HepG2 (cell line): ENCODE data around the gene TEX29. TPM values are rescaled to one million over a fixed set of nuclear protein-coding genes. Genes with fewer than 3 reads are reported as not detected.

Source experiments
- ATAC-seq: fragments of 200-7000 bp; cut with Tn5 transposase; 3 replicates; pipeline ENCODE4 v1.9.1; 2020; ENCODE audit warnings: mild to moderate bottlenecking, moderate library complexity
- BruUV-seq: library from RNA; stranded (reverse); fragments of 400-500 nt; replicated peaks from 2 replicates; lab custom pipeline; 2021; lab: Mats Ljungman, UMichigan
- CTCF ChIA-PET: fragments of 300-600 bp; formaldehyde crosslinking; extraction: SDS; loops from one replicate; lab custom pipeline; 2021; ENCODE audit warnings: low total read pairs, inconsistent platforms, low intra/inter-chr PET ratio; lab: Yijun Ruan, JAX
- POLR2A ChIA-PET: fragments of 350-600 bp; sonication (Branson Sonifier 250); formaldehyde crosslinking; loops from one replicate; lab custom pipeline; 2020; ENCODE audit warnings: antibody characterized with exemption, inconsistent platforms; lab: Yijun Ruan, JAX
- DNase-seq: peaks from one replicate; pipeline ENCODE4 v3.0.0-alpha.2; 2015; ENCODE audit warnings: low spot score
- FAIRE-seq: peaks from 3 replicates; lab custom pipeline; 2011; peaks lifted over from hg19 to GRCh38; lab: Jason Lieb, UNC
- H2AFZ ChIP-seq: one replicate; pipeline ENCODE4 v1.6.1; 2011; ENCODE audit warnings: low read length, inconsistent platforms
- H3K27ac ChIP-seq: fragments of 300-600 bp; 3 replicates; pipeline ENCODE4 v1.8.0; 2011; ENCODE audit warnings: mixed run types, mild to moderate bottlenecking, mixed read lengths, low read length, inconsistent platforms; ENCODE audit not compliant: insufficient read depth; ENCODE audit errors: extremely low read length
- H3K27me3 ChIP-seq, 2 experiments: fragments of 200-600 bp in 1 of 2; 2 replicates in 1 of 2; 3 replicates in 1 of 2; pipeline versions ENCODE4 v1.6.0 to v1.8.0; 2011; ENCODE audit warnings: low read length in 2 of 2, mild to moderate bottlenecking in 2 of 2, moderate library complexity in 2 of 2, inconsistent platforms in 1 of 2; ENCODE audit not compliant: insufficient read depth in 2 of 2, control insufficient read depth in 1 of 2
- H3K36me3 ChIP-seq, 2 experiments: fragments of 200-600 bp in 1 of 2; replicated peaks in 1 of 2; 2 replicates in 1 of 2; 3 replicates in 1 of 2; pipeline versions ENCODE4 v1.5.1 to v1.8.0; 2011; ENCODE audit warnings: low read length in 2 of 2, inconsistent platforms in 1 of 2; ENCODE audit not compliant: insufficient read depth in 2 of 2, control insufficient read depth in 1 of 2
- H3K4me1 ChIP-seq: 2 replicates; pipeline ENCODE4 v1.5.1; 2012; ENCODE audit warnings: low read length, inconsistent platforms; ENCODE audit not compliant: insufficient read depth
- H3K4me2 ChIP-seq: 2 replicates; pipeline ENCODE4 v1.6.0; 2011; ENCODE audit warnings: low read depth, low read length, inconsistent platforms
- H3K4me3 ChIP-seq, 3 experiments: fragments of 200-600 bp in 1 of 3; sonication (generic), shearing (Covaris generic) in 1 of 3; replicated peaks in 1 of 3; 2 replicates each; pipeline ENCODE4 v1.5.1; 2011 to 2016; ENCODE audit warnings: low read length in 3 of 3, inconsistent platforms in 2 of 3, low read depth in 2 of 3, mild to moderate bottlenecking in 2 of 3, control low read depth in 1 of 3, mixed read lengths in 1 of 3; ENCODE audit not compliant: insufficient read depth in 1 of 3
- H3K79me2 ChIP-seq: one replicate; pipeline ENCODE4 v1.6.1; 2011; ENCODE audit warnings: low read length, inconsistent platforms; ENCODE audit not compliant: insufficient read depth
- H3K9ac ChIP-seq: 2 replicates; pipeline ENCODE4 v1.6.0; 2011; ENCODE audit warnings: mild to moderate bottlenecking, low read depth, low read length, inconsistent platforms; ENCODE audit not compliant: insufficient read depth
- H3K9me3 ChIP-seq: 2 replicates; pipeline ENCODE4 v1.5.1; 2012; ENCODE audit warnings: mild to moderate bottlenecking, low read length
- H4K20me1 ChIP-seq: 2 replicates; pipeline ENCODE4 v1.6.0; 2011; ENCODE audit warnings: inconsistent platforms, mild to moderate bottlenecking, low read length, moderate library complexity; ENCODE audit not compliant: insufficient read depth
- CBFB ChIP-seq: sonication (generic); formaldehyde crosslinking; IDR thresholded peaks from 2 replicates; pipeline ENCODE4 v1.4.0; 2020; ENCODE audit warnings: missing genetic modification reagents
- ELF1 ChIP-seq: sonication (generic); formaldehyde crosslinking; IDR thresholded peaks from 2 replicates; pipeline ENCODE4 v1.4.0; 2020; ENCODE audit warnings: missing genetic modification reagents
- ELF4 ChIP-seq: sonication (generic); formaldehyde crosslinking; IDR thresholded peaks from 2 replicates; pipeline ENCODE4 v1.5.0; 2020; ENCODE audit warnings: missing genetic modification reagents, mild to moderate bottlenecking, moderate library complexity, borderline replicate concordance
- ERF ChIP-seq: IDR thresholded peaks from 2 replicates; pipeline ENCODE4 v1.6.1; 2018; ENCODE audit warnings: missing biosample characterization, missing genetic modification reagents
- FUBP1 ChIP-seq: sonication (generic); formaldehyde crosslinking; IDR thresholded peaks from 2 replicates; pipeline ENCODE4 v1.5.1; 2020; ENCODE audit warnings: missing genetic modification reagents, mild to moderate bottlenecking, borderline replicate concordance
- NRL ChIP-seq: sonication (generic); formaldehyde crosslinking; IDR thresholded peaks from 2 replicates; pipeline ENCODE4 v1.5.0; 2020; ENCODE audit warnings: missing genetic modification reagents, mild to moderate bottlenecking, moderate library complexity, borderline replicate concordance
- REPIN1 ChIP-seq: sonication (generic); formaldehyde crosslinking; IDR thresholded peaks from 2 replicates; pipeline ENCODE4 v1.8.0; 2022; ENCODE audit warnings: missing genetic modification reagents, low read depth, mild to moderate bottlenecking, borderline replicate concordance
- RERE ChIP-seq: IDR thresholded peaks from 2 replicates; pipeline ENCODE4 v1.6.1; 2016; ENCODE audit warnings: low read depth, missing genetic modification reagents, missing compliant biosample characterization
- ZNF30 ChIP-seq: sonication (generic); formaldehyde crosslinking; IDR thresholded peaks from 2 replicates; pipeline ENCODE4 v1.5.0; 2020; ENCODE audit warnings: mild to moderate bottlenecking, missing genetic modification reagents
- ZNF484 ChIP-seq: sonication (generic); formaldehyde crosslinking; IDR thresholded peaks from 2 replicates; pipeline ENCODE4 v1.5.1; 2020; ENCODE audit warnings: mild to moderate bottlenecking, low read depth, missing genetic modification reagents, borderline replicate concordance
- ZNF512B ChIP-seq: sonication (generic); formaldehyde crosslinking; IDR thresholded peaks from 2 replicates; pipeline ENCODE4 v1.5.1; 2020; ENCODE audit warnings: missing genetic modification reagents, mild to moderate bottlenecking, borderline replicate concordance
- ZNF614 ChIP-seq: IDR thresholded peaks from 2 replicates; pipeline ENCODE4 v1.6.1; 2018; ENCODE audit warnings: missing biosample characterization, missing genetic modification reagents, inconsistent platforms, borderline replicate concordance
- ZSCAN5A ChIP-seq: sonication (generic); formaldehyde crosslinking; IDR thresholded peaks from 2 replicates; pipeline ENCODE4 v1.8.0; 2022; ENCODE audit warnings: mild to moderate bottlenecking, missing genetic modification reagents, borderline replicate concordance
- whole genome bisulfite sequencing: methylation state at CpG from one replicate; pipeline ENCODE4 v1.1.6; 2017; ENCODE audit warnings: low lambda C conversion rate; 5-methylcytosine and 5-hydroxymethylcytosine counted together
- in situ Hi-C: cut with HindIII; loops from 2 replicates; pipeline ENCODE4 v1.10.0; 2017; ENCODE audit warnings: low pct_unique_long_range_greater_than_20kb; ENCODE audit not compliant: extremely low pct_ligation_motif_present
- intact Hi-C: fragments of 100-400 bp; cut with micrococcal nuclease; formaldehyde crosslinking; loops from one replicate; pipeline ENCODE4 v1.10.0; 2022; ENCODE audit not compliant: unreplicated experiment
- polyA plus RNA-seq, 8 experiments: library from polyadenylated mRNA; depleted of rRNA in 3 of 8; stranded (reverse) in 7 of 8; unstranded in 1 of 8; fragments of >200 nt; fragmentation: Illumina TruSeq in 4 of 8; extraction: Trizol in 4 of 8; gene quantifications; 2 replicates each; pipeline versions ENCODE4 v1.2.1 to v1.2.3, GENCODE V29; 2011 to 2016; ENCODE audit warnings: low read depth in 4 of 8, missing spikeins in 1 of 8, mixed read lengths in 1 of 8; ENCODE audit not compliant: insufficient read depth in 1 of 8
- total RNA-seq, 5 experiments: library from RNA; depleted of rRNA; stranded (reverse); fragments of >200 nt; fragmentation: Illumina TruSeq; extraction: Trizol; gene quantifications; 2 replicates each; pipeline ENCODE4 v1.2.3, GENCODE V29; 2016; ENCODE audit warnings: low read depth in 1 of 5

TEX29 gene
- total and polyA plus RNA-seq, 2 of the 13 experiments (the other 11 are each of a cell fraction or from before 2014, with no cell fraction given): 0.12 to 0.22 TPM

GRCh38 chr13:111359930-111360329 lies 39.5 kb downstream of the TEX29 start:
- BruUV-seq: no TSS peak
- in situ Hi-C loops: no loop called here
- Histone ChIP-seq H2AFZ (no peak overlapping the region), H4K20me1 (no peaks in the 10 kb centered on the region), H3K4me3 (no peak overlapping the region), H3K36me3 (no peaks in the 10 kb centered on the region), H3K4me1 (no peaks in the 10 kb centered on the region), H3K79me2 (no peaks in the 10 kb centered on the region), H3K27ac (no peak overlapping the region), H3K9ac (no peak overlapping the region), H3K4me2 (no peak overlapping the region), H3K9me3 (no peaks in the 10 kb centered on the region), H3K27me3 (peaks cover 1 to 39% of the 10 kb centered on the region in 2 experiments; a peak in 3 of 5 replicates)
- DNase-seq (no peak), ATAC-seq (no peak), FAIRE-seq (no peak)
- ChIA-PET POLR2A (no interaction called here), CTCF (no interaction called here)
- WGBS: 5% methylated on average over 4 of the region's 7 CpGs
- intact Hi-C loops: no loop called here
- TF ChIP-seq ZNF614 (CRISPR knock-in tag) (no peak), FUBP1 (CRISPR knock-in tag) (no peak), ZNF30 (CRISPR knock-in tag) (no peak), ZSCAN5A (CRISPR knock-in tag) (no peak), RERE (CRISPR knock-in tag) (no peak), ELF4 (CRISPR knock-in tag) (no peak), NRL (no peak), ZNF512B (CRISPR knock-in tag) (no peak), REPIN1 (no peak), ZNF484 (CRISPR knock-in tag) (no peak), CBFB (CRISPR knock-in tag) (no peak), ELF1 (CRISPR knock-in tag) (no peak), ERF (CRISPR knock-in tag) (no peak)
